LoVo (cell line): ENCODE data around the gene RNF150.
"Not testable (repeated sequence)": the region's sequence is repeated elsewhere in the genome, so short reads cannot be mapped to it uniquely, and the experiment has no call there.

Source experiments
- DNase-seq: peaks from one replicate; pipeline ENCODE4 v3.0.0-alpha.2; 2016; ENCODE audit warnings: low spot score

The RNF150 gene

DNA sequence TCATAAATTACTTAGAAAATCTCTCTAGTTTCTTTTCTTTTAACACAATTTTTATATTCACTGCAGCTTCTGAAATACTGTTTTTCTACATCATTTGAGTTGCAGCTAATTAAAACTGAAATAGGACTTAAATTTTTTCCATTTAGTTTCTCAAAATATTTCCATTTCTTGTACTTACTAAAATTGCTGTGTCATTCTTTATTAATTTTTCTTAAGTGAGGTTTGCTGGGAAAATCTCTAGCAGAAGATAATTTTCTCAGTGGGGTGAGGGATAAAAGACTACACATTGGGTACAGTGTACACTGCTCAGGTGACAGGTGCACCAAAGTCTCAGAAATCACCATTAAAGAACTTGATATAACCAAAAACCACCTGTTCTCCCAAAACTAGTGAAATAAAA lies 57.7 kb downstream of the RNF150 start:
- DNase-seq: no peak

DNA sequence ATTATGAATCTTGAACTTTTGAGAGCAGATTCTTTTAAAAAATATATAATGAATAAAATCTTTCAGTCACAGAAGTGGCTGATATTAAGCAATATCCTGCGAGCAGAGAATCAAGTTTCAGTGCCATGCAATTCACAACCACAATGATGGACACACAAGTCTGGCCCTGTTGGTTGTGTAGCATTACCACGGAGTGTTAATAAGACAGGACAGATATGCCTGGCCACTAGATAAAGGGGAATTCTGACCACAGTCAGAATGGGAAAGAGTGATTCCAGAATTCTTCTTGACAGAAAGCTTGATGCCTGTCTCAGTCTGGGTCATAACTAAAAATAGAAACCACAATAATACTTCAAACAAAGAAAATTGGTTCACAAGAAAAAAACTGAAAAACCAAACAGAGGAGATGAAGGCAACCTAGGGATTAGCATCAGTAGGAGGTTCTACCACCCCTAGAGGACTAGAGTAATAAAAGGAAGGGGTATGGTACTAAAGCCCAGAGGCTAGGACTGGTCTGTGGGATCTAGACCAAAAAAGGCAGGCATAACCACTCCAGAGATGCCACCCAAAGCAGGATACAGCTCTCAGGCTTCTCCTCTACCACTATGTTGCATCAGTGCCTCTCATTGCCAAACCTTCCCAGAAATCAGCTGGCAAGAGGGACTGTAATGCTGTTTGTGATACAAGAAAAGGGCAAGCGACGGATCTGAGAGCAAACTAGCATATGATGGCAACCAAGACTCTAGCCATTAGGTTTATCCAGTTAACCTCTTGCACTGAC lies 59.0 kb downstream of the RNF150 start:
- no peak for DNase-seq

DNA sequence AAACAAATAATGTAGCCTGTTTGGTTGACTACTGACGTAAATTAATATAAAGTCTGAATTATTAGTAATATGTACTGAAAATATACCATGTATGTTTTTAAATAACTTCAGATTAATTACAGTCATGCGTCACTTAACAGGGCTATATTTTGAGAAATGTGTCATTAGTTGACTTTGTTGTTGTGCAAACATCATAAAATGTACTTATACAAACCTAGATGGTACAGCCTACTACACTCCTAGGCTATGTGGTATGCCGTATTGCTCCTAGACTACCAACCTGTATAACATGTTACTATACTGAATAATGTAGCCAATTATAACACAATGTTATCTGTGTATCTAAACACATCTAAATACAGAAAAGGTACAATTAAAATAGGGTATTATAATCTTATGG lies 66.6 kb downstream of the RNF150 start:
- no peak for DNase-seq

DNA sequence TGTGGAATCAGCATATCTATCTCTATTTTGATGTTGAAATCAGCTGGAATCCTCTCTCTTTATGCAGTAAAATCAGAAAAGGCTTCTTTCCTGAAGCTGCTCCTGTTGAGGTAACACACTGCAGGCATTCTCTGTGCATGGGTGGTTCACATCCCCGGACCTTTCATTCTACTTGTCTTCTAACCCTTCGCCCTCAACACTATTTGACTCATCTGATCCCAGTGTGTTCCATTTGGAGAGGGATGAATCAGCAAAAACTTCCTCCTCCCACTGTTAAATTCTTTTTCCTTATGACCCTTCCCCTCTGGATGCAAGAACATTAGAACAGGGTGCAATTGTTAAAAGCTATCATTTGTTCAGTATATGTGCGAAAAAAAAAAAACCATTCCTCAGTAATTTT lies 67.4 kb downstream of the RNF150 start:
- no peak for DNase-seq

DNA sequence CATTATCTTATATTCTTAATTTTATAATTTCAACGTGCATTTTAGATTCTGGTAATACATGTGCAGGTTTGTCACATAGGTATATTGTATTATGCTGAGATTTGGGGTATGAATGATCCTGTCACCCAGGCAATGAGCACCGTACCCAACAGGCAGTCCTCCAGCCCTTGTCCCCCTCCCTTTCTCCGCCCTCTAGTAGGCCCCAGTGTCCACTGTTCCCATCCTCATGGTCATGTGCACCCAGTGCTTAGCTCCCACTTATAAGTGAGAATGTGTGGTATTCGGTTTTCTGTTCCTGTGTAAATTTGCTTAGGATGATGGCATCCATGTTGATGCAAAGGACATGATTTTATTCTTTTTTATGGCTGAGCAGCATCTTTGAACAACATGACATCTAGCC lies 70.6 kb downstream of the RNF150 start:
- DNase-seq: no peak

DNA sequence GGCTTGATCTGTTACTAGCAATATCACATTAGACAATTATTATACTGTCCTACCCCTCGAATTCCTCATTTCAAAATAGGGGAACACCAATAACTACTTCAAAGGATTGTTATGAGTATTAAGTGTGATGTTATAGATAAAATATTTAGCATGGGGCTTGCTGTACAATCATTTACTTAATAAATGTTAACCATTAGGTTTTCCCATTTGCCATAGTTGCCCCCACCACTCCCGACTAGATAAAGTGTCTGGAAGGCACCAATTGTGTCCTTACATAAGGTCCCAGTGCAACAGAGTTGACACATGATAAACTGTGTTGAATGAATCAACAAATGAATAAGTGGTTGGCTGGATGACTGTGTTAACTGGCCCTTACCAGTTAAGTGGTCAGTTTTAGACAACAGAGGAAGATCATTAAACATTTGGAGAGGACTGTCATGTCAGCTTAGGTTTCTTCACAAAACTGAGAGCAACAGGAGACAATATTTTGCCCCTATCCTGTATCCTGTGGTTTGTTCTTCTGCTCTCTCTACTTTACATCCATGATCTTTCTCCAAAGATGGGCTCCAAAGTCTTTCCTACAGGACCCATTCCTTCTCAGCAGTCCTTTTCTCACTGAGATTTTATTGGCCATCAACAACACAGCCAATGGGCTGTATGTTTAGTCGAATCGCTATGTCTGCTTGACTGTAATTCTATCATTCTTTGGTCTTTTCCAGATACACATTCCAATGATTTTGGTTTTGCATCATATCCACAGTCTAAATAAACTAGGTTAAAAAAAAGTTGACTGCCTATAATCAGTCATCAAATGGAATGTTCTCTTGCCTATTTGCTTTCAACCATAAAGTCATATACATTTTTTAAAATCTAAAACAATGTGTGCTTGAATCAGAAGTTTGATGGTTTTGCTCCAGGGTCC lies 74.4 kb downstream of the RNF150 start:
- DNase-seq: no peak

DNA sequence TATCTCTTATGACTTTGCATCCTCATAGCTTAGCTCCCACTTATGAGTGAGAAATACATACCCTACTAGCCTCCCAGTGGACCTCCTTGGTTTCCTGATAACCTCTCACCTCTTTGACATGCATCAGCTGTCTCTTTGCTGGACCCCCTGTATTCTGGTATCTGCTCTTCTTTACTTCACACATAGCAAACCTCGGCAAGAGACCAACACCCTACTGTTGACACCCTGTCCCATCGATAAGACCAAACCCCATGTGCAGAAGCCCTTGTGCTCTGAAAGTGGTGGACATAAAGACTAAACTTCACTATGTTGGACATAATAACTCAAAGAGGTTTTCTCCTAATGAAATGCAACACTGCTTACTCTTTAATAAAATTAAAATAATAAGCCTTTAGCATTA lies 75.7 kb downstream of the RNF150 start:
- no peak for DNase-seq

DNA sequence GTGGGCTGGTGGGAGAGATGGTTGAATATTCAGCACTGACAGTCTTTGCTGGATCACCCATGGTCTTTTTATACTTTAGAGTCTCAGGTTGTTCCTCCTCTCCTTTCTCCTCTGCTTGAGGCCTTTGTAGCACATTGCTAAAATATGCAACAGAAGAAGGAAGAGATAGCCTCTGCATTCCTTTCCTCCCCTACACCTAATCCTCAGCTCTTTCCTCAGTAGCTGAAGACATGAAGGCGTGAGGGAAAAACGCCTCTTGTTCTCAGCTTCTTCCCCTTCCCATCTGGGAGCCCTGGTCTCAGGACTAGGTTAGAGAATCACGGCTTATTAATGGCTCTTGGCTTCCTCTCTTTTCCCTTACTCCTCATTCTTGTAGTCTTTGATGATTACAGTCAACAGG lies 76.8 kb downstream of the RNF150 start:
- DNase-seq: no peak

DNA sequence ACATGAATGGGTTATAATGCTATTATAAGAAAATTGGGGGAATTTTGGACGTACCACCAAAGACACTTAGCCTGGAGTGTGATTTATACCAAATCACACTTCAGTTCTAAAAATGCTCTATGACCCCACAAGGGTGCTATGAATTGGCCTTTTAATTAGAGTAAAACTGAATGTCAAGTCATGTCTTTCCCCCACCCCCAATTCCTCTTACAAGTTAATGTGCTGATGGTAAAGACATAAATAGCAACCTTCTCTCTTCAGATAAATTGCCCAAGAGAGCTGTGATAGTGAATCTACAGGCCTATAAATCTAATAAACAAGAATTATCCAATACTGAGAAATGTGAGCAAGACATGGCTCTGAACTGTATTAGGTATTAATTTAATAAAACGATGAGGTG lies 78.8 kb downstream of the RNF150 start:
- DNase-seq: no peak

DNA sequence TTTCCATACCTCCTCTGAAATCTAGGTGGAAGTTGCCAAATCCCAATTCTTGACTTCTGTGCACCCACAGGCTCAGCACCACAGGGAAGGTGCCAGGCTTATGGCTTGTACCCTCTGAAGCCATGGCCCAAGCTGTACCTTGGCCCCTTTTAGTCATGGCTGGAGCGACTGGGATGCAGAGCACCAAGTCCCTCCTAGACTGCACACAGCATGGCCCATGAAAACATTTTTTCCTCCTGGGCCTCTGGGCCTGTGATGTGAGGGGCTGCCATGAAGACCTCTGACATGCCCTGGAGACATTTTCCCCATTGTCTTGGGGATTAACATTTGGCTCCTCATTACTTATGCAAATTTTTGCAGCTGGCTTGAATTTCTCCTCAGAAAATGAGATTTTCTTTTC lies 82.3 kb downstream of the RNF150 start:
- not testable (repeated sequence) for DNase-seq

DNA sequence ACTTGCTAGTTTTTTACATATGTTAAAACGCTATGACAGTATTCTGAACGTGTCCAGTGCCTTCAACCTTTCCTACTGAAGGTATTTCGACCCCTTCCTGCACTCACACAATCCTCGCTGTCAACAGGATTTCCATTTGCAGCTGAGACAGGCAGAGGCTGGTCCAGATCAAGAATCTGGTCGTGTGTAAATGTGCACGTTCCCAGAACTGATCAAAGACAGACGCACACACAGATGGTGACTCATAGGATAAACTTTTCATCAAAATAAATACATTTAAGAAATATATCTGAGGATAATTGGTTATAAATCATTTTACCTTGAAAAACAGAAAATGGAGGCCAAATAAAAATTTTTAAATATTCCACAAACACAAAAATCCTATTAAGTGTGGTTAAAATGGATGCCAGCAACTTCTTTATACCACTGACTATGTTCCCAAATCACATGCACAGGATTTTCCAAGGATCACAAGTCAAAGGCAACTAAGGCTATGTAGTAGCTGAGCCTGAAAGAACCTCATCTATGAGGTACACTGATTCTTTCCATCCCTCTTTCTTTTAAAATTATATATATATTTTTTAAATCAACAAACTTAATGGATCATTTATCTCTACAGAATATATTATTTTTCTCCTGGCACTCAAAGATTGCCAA lies 85.9 kb downstream of the RNF150 start:
- no peak for DNase-seq

DNA sequence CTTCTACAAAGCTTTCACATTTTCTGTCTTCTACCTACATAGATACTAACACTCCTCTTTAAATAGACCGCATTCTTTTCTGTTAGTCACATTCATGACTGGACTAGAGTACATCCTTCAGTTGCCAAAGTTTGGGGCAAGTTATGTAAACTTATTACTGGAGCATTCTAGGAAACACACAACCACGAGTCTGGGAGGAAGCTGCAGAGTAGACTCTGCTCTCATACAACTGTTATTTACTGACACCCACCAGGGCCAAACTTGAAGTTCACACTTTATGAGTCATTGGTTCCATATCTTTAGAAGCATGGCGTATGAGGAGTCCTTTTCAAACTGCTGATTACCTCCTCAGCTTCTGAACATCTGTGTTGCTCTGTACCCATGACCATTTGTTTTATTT lies 87.0 kb downstream of the RNF150 start:
- DNase-seq: no peak

DNA sequence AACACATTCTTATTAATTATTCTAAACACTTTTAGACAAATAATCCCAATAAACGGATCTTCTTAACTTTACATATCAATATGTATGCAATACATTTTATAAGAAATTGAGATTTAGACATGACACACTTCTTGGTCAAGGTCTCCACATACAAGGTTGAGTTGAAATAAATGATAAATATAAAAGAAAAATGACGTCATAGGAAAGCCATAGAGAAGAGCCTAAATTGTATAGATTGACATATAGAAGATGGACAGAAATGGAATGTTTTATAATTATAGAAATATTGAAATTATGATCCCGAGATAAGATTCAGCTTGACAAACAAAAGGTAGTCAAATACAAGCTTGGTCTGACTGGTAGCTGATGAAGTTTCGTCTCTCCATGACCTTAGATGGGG lies 87.4 kb downstream of the RNF150 start:
- no peak for DNase-seq

DNA sequence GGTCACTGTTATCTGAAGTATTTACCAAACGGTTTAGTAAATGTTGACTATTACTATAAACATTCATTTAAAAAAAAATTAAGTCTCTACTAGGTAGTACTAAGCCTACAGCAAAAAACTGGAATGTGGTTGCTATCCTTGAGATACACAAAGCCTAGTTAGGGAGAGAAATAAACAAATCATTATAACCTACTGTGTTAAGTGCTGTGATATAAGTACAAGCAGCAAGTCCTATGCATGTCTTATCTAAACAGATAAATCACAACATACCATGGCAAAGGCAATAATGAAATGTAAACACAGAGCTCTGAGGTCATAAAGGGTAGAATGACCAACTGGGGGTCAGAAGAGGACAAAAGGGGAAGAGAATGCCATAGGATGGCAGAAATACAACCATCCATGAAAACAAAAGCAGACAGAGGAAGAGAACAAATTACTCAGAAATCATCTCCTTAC lies 92.2 kb downstream of the RNF150 start:
- no peak for DNase-seq

DNA sequence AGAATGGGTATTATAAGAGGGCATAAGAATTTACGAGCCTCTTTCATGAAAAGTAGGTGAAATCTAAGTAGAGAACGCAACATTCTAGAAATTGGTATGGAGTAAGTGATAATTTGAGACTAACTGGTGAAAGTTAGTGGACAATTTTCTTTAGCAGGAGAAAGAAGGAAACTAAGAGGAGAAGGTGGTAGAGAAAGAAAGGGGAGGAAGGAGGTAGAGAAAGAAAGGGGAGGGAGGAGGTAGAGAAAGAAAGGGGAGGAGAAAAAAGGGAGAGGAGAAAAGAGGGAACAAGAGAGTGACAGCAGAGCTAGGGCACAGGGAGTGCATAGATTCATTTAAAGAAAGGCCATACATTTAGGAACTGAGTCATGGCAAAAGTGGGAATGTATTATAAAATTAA lies 94.1 kb downstream of the RNF150 start:
- DNase-seq: no peak

DNA sequence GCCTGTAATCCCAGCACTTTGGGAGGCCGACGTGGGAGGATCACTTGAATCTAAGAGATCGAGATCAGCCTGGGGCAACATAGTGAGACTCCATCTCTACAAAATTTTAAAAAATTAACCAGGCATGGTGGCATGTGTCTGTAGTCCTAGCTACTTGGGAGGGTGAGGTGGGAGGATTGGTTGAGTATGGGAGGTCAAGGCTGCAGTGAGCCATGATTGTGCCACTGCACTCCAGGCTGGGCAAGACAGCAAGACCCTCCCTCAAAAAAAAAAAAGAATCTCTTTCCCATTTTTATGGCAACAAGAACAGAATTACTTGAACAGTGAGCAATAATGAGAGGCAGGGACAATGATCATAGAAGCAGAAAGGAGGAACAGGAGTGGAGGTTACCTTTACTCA lies 94.8 kb downstream of the RNF150 start:
- DNase-seq: no peak

DNA sequence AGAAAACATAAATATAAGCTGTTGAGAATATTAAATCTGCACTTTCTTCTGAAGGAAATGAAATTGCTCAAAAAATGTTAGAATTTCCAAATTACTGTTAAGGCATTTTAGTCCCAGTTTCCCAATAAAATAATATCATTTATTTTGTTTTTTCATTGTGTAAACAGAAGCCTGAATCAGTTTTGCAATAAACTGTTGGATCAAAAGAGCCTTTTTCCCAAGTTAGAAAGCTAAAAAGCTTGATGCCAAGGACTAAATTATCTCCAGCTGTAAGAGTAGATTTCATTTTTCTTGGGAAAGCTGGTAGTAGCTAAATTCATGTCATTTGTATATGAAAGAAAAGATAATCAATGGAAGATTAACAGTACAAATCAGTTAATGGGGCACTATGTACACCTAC lies 95.8 kb downstream of the RNF150 start:
- no peak for DNase-seq

DNA sequence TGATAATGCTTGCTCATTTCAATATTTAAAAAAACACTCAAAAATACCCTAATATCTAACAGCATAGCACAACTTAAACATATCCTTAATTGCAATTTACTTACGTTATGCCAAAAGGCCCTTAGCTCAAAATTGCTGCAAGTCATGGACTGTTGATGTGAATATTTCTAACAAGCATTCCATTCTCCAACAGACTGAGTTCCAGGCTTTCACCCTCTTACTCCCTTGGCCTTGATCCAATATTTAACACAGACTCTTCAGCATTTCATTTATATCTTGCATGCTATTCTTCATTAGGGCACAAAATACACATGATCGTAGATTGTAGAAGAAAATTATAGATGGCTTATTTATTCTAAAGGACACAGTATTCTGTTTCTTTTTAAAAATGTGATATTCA lies 96.5 kb downstream of the RNF150 start:
- DNase-seq: no peak

DNA sequence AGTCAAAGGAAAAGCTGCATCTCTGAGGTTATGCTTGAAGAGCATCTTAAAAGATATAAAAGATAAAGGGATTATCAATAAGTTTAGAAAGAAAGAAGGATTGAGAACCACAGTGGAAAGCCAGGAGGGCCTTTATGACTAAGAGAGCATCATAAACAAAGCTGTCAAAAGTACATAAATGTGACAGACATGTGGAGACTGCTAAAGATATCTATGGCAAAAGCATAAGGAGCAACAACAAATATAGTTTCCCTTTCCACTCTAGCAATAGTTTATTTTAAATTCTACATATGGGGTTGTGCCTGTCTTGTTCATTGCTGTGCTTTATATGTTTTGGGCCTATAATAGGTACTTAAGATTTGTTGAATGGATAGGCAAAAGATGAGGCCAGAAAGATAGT lies 97.3 kb downstream of the RNF150 start:
- DNase-seq: no peak

DNA sequence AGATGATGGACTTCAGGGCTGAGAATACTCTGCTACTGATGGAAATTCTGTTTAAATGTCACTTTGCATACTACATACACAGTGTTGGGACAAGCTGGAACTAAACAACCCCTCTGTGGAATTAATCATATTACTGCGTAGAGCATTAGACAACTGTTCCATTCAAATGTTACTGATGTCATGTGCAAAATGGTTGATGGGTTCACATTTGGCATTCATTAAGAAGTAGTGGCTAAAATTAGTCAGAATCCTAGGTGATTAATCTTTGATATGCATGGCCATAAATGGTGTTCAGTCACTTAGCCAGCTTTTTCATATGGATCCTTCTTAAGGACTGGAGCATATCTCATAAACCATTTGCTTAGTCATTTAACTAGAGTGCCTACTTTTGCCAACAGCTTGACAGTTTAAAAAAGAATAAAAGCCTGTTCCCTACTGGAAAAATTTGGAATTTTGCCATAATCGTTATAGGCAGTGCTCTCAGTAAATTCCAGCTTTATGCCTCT lies 105.2 kb downstream of the RNF150 start:
- no peak for DNase-seq

DNA sequence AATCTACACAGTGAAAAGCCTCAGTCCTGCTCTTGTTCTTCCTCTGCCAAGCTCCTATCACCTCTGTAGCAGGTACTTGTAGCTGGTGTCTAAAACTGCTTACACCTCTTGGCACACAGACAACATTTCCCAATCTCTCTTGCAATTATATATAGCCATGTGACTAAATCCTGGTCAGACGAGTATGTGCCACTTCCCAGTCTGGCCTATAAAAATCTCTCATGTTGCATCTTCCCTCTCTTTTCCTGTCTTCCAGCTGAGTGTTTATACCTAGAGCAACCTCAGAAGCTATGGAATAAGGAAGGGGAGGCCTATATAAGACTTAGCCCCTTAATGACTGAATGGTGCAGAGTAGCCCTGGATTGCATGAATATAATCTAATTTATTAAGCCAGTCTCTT lies 105.8 kb downstream of the RNF150 start:
- no peak for DNase-seq

DNA sequence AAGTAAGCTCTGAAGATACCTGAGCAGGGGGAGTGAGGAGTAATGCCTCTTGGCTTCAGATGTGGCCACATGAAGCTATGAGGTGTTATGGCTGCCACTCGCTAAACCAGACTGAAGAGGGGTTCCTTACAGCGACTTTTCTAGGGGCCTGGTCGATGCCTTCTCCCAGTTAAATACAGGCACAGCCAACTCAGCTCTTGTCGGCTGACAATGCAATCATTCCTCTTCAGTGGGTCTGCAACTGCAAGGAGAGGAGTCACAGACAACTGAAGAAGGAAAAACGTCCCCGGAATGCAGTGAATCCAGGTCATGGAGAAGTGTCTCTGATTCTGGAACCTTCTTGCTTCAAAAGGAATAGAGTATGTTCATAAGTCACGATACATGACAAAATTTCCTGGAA lies 106.4 kb downstream of the RNF150 start:
- DNase-seq: no peak

DNA sequence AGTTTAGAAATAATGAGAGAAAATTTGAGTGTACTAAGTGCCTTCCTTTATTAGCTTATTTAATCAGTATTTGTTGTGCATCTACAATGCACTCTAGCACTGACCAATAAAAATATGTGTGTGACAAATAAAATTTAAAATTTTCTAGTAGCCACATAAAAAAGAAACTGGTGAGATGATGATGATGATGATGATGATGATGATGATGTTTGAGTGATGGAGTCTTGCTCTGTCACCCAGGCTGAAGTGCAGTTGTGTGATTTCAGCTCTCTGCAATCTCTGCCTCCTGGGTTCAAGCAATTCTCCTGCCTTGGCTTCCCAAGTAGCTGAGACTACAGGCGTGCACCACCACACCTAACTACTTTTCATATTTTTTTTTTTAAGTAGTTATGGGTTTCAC lies 110.2 kb downstream of the RNF150 start:
- DNase-seq: no peak
